Body of pancreas (tissue), 4 donors: ENCODE data around the gene GSTK1. TPM values are rescaled to one million over a fixed set of nuclear protein-coding genes. Genes with fewer than 3 reads are reported as not detected.

Experiments used
- ATAC-seq: fragments of 150-250 bp; one replicate; pipeline ENCODE4 v1.9.1; 2016
- DNase-seq, 4 donors: peaks; one replicate each; pipeline ENCODE4 v3.0.0-alpha.2; 2019
- H3K27ac ChIP-seq, 4 donors: fragments of 200-600 bp; sonication (generic); 1 replicate in 3 of 4; 2 replicates in 1 of 4; pipeline versions ENCODE4 v1.5.1 to v1.6.1; 2016 to 2019; ENCODE audit warnings: mild to moderate bottlenecking in 1 of 4, mixed read lengths in 1 of 4, moderate library complexity in 1 of 4
- H3K27me3 ChIP-seq, 2 donors: fragments of 200-600 bp; sonication (generic); one replicate each; pipeline ENCODE4 v1.6.0; 2016; ENCODE audit warnings: mild to moderate bottlenecking in 1 of 2
- H3K36me3 ChIP-seq, 2 donors: fragments of 200-600 bp; sonication (generic); replicated peaks in 1 of 2; 2 replicates each; pipeline ENCODE4 v1.5.1; 2016; ENCODE audit warnings: low read depth in 2 of 2; ENCODE audit not compliant: insufficient read depth in 1 of 2
- H3K4me1 ChIP-seq: fragments of 200-600 bp; sonication (generic); one replicate; pipeline ENCODE4 v1.6.0; 2016
- H3K4me3 ChIP-seq, 2 donors: fragments of 200-600 bp; sonication (generic); 1 replicate in 1 of 2; 2 replicates in 1 of 2; pipeline ENCODE4 v1.5.1; 2016 to 2019
- H3K9me3 ChIP-seq, 3 donors: fragments of 200-600 bp; sonication (generic); 1 replicate in 2 of 3; 2 replicates in 1 of 3; pipeline ENCODE4 v1.5.1; 2016
- CTCF ChIP-seq, 7 experiments: fragments of 450-650 bp in 4 of 7; fragments of 200-600 bp in 3 of 7; sonication (generic) in 3 of 7; IDR thresholded peaks; one replicate each; pipeline ENCODE4 v1.5.1; 2016 to 2019; ENCODE audit warnings: antibody characterized with exemption in 7 of 7
- POLR2A ChIP-seq, 3 donors: fragments of 450-650 bp; IDR thresholded peaks; one replicate each; pipeline ENCODE4 v1.6.1; 2016; ENCODE audit warnings: antibody characterized with exemption in 3 of 3, mild to moderate bottlenecking in 2 of 3
- WGBS, 2 donors: methylation state at CpG; one replicate each; pipeline ENCODE4 v1.1.5; 2017; 5-methylcytosine and 5-hydroxymethylcytosine counted together
- intact Hi-C: fragments of 100-400 bp; cut with DNase I; formaldehyde crosslinking; loops from one replicate; pipeline ENCODE4 v1.15.1; 2023
- total RNA-seq, 2 donors: library from RNA; depleted of rRNA; stranded (reverse); fragments of >200 nt; gene quantifications; one replicate each; pipeline ENCODE4 v1.1.0, GENCODE V29; 2016

GSTK1 gene
- total RNA-seq, 2 donors from 2014 or later, result 75.8 to 109 TPM

GRCh38 chr7:143243111-143243510, 20.1 kb upstream of the GSTK1 start:
- intact Hi-C loops, result loop anchor here (5.0 kb wide), 2 partner anchors 59 to 174 kb away; no protein-coding TSS in a partner anchor

GRCh38 chr7:143243614-143244013, 19.6 kb upstream of the GSTK1 start:
- H3K27ac ChIP-seq, result no peak overlapping the region
- no peaks in the 10 kb centered on the region for H3K36me3 ChIP-seq
- no peak overlapping the region for H3K4me3 ChIP-seq
- 69 to 73% methylated on average over 3 of the region's 3 CpGs for WGBS, 2 donors
- TF ChIP-seq CTCF (IDR thresholded peaks at IDR 0.05) (no peak), POLR2A (IDR thresholded peaks at IDR 0.05) (no peak)
- no peaks in the 10 kb centered on the region for H3K27me3 ChIP-seq
- H3K9me3 ChIP-seq, result no peaks in the 10 kb centered on the region
- H3K4me1 ChIP-seq, result no peaks in the 10 kb centered on the region
- DNase-seq, result no peak
- intact Hi-C loops, result loop anchor here (5.0 kb wide), 2 partner anchors 59 to 174 kb away; no protein-coding TSS in a partner anchor
- ATAC-seq, result no peak

More at GRCh38 chr7:143243111-143243510, 20.1 kb upstream of the GSTK1 start:
- Histone ChIP-seq H3K9me3 (no peaks in the 10 kb centered on the region), H3K4me1 (no peaks in the 10 kb centered on the region), H3K4me3 (no peak overlapping the region), H3K27ac (no peak overlapping the region), H3K27me3 (no peaks in the 10 kb centered on the region), H3K36me3 (no peaks in the 10 kb centered on the region)
- ATAC-seq (no peak), DNase-seq (no peak)
- WGBS, 2 donors, result 49 to 55% methylated on average over 7 of the region's 7 CpGs
- TF ChIP-seq CTCF (IDR thresholded peaks at IDR 0.05) (no peak), POLR2A (IDR thresholded peaks at IDR 0.05) (no peak)

GRCh38 chr7:143244321-143244720, 18.9 kb upstream of the GSTK1 start:
- 27 to 32% methylated on average over 1 of the region's 1 CpG for WGBS, 2 donors

GRCh38 chr7:143245123-143245522, 18.1 kb upstream of the GSTK1 start:
- Histone ChIP-seq H3K4me3 (no peak overlapping the region), H3K27ac (no peak overlapping the region), H3K9me3 (no peaks in the 10 kb centered on the region), H3K27me3 (no peaks in the 10 kb centered on the region), H3K4me1 (no peaks in the 10 kb centered on the region), H3K36me3 (no peaks in the 10 kb centered on the region)
- WGBS, 2 donors, result 53 to 55% methylated on average over 3 of the region's 3 CpGs
- DNase-seq (no peak), ATAC-seq (no peak)
- TF ChIP-seq POLR2A (IDR thresholded peaks at IDR 0.05) (no peak), CTCF (IDR thresholded peaks at IDR 0.05) (no peak)
- intact Hi-C loops, result no loop called here

More at GRCh38 chr7:143244321-143244720, 18.9 kb upstream of the GSTK1 start:
- H3K36me3 ChIP-seq, result no peaks in the 10 kb centered on the region
- H3K4me3 ChIP-seq, result no peak overlapping the region
- no peak for TF ChIP-seq CTCF (IDR thresholded peaks at IDR 0.05)
- no peak for TF ChIP-seq POLR2A (IDR thresholded peaks at IDR 0.05)
- DNase-seq, result no peak
- ATAC-seq, result no peak
- no peaks in the 10 kb centered on the region for H3K9me3 ChIP-seq
- H3K27ac ChIP-seq, result no peak overlapping the region
- no peaks in the 10 kb centered on the region for H3K27me3 ChIP-seq
- intact Hi-C loops, result loop anchor here (5.0 kb wide), 2 partner anchors 58 to 173 kb away; no protein-coding TSS in a partner anchor
- no peaks in the 10 kb centered on the region for H3K4me1 ChIP-seq

GRCh38 chr7:143247372-143247771, 15.9 kb upstream of the GSTK1 start:
- ATAC-seq (no peak), DNase-seq (no peak)
- Histone ChIP-seq H3K36me3 (no peaks in the 10 kb centered on the region), H3K4me1 (no peaks in the 10 kb centered on the region), H3K27me3 (no peaks in the 10 kb centered on the region), H3K9me3 (no peaks in the 10 kb centered on the region), H3K27ac (no peak overlapping the region), H3K4me3 (no peak overlapping the region)
- WGBS, 2 donors, result 84 to 88% methylated on average over 1 of the region's 1 CpG
- no peak for TF ChIP-seq POLR2A (IDR thresholded peaks at IDR 0.05)
- no peak for TF ChIP-seq CTCF (IDR thresholded peaks at IDR 0.05)
- intact Hi-C loops, result no loop called here
